Measurements from ENCODE around the gene HNF4A. TPM values are rescaled to one million over a fixed set of nuclear protein-coding genes. Genes with fewer than 3 reads are reported as not detected.

The HNF4A gene
- total RNA-seq, 4 donors from 2014 or later = 0.63 TPM; not detected in 3

DNA sequence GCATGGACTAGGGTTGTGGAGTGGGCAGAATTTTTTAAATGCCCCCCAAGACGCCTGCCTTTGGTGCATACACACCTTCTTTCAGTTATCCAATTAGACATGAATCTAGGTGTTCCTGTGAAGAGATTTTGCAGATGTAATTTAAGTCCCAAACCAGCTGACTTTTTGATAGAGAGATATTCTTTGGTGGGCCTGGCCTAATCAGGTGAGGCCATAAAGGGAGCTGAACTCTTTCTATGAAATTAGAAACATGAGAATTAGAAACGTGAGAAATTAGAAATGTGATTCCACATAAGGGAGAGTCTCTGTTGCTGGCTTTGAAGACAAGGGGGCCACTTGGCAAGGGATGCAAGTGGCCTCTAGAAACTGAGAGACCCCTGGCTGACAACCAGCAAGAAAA lies 83.8 kb downstream of the HNF4A start:
- H3K27ac ChIP-seq (replicated peaks in 1 of 4) = no peak overlapping the region
- no peaks in the 10 kb centered on the region for H3K9me3 ChIP-seq
- H3K36me3 ChIP-seq = no peaks in the 10 kb centered on the region
- peaks cover 0 to 10% (median 0%) of the 10 kb centered on the region in 4 donors for H3K27me3 ChIP-seq
- intact Hi-C loops (cut with DNase I) = no loop called here
- DNase-seq (ENCODE audit: extremely low spot score) = no peak
- H3K4me1 ChIP-seq = no peaks in the 10 kb centered on the region
- TF ChIP-seq POLR2AphosphoS5 (IDR thresholded peaks at IDR 0.05) (no peak), EP300 (IDR thresholded peaks at IDR 0.05) (no peak), POLR2A (IDR thresholded peaks at IDR 0.05; ENCODE audit: low read depth) (no peak)
- TF ChIP-seq, protein P1, sequence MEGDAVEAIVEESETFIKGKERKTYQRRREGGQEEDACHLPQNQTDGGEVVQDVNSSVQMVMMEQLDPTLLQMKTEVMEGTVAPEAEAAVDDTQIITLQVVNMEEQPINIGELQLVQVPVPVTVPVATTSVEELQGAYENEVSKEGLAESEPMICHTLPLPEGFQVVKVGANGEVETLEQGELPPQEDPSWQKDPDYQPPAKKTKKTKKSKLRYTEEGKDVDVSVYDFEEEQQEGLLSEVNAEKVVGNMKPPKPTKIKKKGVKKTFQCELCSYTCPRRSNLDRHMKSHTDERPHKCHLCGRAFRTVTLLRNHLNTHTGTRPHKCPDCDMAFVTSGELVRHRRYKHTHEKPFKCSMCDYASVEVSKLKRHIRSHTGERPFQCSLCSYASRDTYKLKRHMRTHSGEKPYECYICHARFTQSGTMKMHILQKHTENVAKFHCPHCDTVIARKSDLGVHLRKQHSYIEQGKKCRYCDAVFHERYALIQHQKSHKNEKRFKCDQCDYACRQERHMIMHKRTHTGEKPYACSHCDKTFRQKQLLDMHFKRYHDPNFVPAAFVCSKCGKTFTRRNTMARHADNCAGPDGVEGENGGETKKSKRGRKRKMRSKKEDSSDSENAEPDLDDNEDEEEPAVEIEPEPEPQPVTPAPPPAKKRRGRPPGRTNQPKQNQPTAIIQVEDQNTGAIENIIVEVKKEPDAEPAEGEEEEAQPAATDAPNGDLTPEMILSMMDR (IDR thresholded peaks at IDR 0.05) = no peak
- no peak overlapping the region for H3K4me3 ChIP-seq
- WGBS = 63% methylated on average over 2 of the region's 2 CpGs

DNA sequence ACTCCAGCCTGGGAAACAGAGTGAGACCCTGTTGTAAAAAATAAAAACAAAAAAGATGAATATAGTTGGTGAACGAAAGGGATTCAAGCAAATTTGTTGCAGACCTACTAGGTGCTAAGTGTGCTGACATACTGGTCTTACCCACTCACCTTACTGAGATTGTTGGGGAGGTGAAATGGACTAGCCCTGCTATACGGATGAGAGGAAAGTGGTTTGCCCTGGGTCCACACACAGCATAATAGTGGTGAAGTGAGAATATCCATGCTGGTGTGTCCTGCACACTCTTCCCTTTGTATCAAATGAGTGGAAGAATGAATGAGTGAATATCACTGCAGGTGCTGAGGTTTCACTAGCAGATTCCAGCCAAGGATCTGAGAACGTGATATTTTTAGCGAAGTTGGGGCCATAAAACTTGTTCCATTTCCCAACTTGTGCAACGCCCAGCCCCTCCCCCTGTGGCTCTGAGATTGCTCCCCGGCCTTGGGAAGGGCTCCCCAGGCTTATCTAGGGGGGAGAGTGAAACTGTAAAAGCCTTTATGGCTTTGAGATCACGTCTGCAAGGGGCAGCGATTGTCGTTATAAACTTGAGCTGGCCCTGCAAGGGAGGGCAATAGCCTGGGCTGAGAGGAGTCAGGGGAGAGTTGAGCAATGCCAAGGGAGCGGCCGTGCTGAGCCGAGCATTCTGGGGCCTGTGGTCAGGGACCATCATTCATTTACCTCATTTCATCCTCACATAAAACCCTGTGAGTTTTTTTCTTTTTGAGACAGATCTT lies 87.0 kb downstream of the HNF4A start:
- 60% methylated on average over 12 of the region's 12 CpGs for WGBS
- no peak for TF ChIP-seq POLR2AphosphoS5 (IDR thresholded peaks at IDR 0.05)
- TF ChIP-seq POLR2A (IDR thresholded peaks at IDR 0.05; ENCODE audit: low read depth) = no peak
- TF ChIP-seq EP300 (IDR thresholded peaks at IDR 0.05) = no peak
- TF ChIP-seq, protein P1 (IDR thresholded peaks at IDR 0.05) = no peak
- no peaks in the 10 kb centered on the region for H3K36me3 ChIP-seq
- peaks cover 0 to 9% (median 0%) of the 10 kb centered on the region in 4 donors for H3K27me3 ChIP-seq
- no peak overlapping the region for H3K4me3 ChIP-seq
- H3K9me3 ChIP-seq = no peaks in the 10 kb centered on the region
- no peaks in the 10 kb centered on the region for H3K4me1 ChIP-seq
- no peak for DNase-seq (ENCODE audit: extremely low spot score)
- intact Hi-C loops (cut with DNase I) = no loop called here
- no peak overlapping the region for H3K27ac ChIP-seq (replicated peaks in 1 of 4)

- WGBS = 81% methylated on average over 6 of the region's 6 CpGs
- Histone ChIP-seq H3K4me1 (peaks cover 0 to 6% (median 0%) of the 10 kb centered on the region in 4 donors), H3K27me3 (peaks cover 0 to under 1% (median 0%) of the 10 kb centered on the region in 4 donors), H3K4me3 (no peak overlapping the region), H3K27ac (replicated peaks in 1 of 4) (no peak overlapping the region), H3K36me3 (no peaks in the 10 kb centered on the region), H3K9me3 (no peaks in the 10 kb centered on the region)
- intact Hi-C loops (cut with DNase I) = no loop called here
- no peak for TF ChIP-seq POLR2AphosphoS5 (IDR thresholded peaks at IDR 0.05)
- TF ChIP-seq EP300 (IDR thresholded peaks at IDR 0.05) = no peak
- TF ChIP-seq, protein P1 (IDR thresholded peaks at IDR 0.05) = no peak
- TF ChIP-seq POLR2A (IDR thresholded peaks at IDR 0.05; ENCODE audit: low read depth) = no peak
- DNase-seq (ENCODE audit: extremely low spot score) = no peak
These were observed 90.5 kb downstream of the HNF4A start for GRCh38 chr20:44445742-44446710.

- 89% methylated on average over 3 of the region's 3 CpGs for WGBS
- Histone ChIP-seq H3K27me3 (no peaks in the 10 kb centered on the region), H3K9me3 (no peaks in the 10 kb centered on the region), H3K27ac (replicated peaks in 1 of 4) (no peak overlapping the region), H3K36me3 (no peaks in the 10 kb centered on the region), H3K4me3 (no peak overlapping the region), H3K4me1 (peaks cover 0 to 6% (median 0%) of the 10 kb centered on the region in 4 donors)
- no peak for DNase-seq (ENCODE audit: extremely low spot score)
- intact Hi-C loops (cut with DNase I) = no loop called here
- TF ChIP-seq POLR2AphosphoS5 (IDR thresholded peaks at IDR 0.05) = no peak
- TF ChIP-seq, protein P1 (IDR thresholded peaks at IDR 0.05) = no peak
- TF ChIP-seq EP300 (IDR thresholded peaks at IDR 0.05) = no peak
- no peak for TF ChIP-seq POLR2A (IDR thresholded peaks at IDR 0.05; ENCODE audit: low read depth)
These were observed 92.4 kb downstream of the HNF4A start for GRCh38 chr20:44447827-44448419.

Measured in esophagus muscularis mucosa (tissue), 4 donors.